ENCODE data around the gene PDLIM5. TPM values are rescaled to one million over a fixed set of nuclear protein-coding genes. Genes with fewer than 3 reads are reported as not detected.

PDLIM5 gene
- 45.3 and 61.5 TPM in 2 replicates for total RNA-seq

DNA sequence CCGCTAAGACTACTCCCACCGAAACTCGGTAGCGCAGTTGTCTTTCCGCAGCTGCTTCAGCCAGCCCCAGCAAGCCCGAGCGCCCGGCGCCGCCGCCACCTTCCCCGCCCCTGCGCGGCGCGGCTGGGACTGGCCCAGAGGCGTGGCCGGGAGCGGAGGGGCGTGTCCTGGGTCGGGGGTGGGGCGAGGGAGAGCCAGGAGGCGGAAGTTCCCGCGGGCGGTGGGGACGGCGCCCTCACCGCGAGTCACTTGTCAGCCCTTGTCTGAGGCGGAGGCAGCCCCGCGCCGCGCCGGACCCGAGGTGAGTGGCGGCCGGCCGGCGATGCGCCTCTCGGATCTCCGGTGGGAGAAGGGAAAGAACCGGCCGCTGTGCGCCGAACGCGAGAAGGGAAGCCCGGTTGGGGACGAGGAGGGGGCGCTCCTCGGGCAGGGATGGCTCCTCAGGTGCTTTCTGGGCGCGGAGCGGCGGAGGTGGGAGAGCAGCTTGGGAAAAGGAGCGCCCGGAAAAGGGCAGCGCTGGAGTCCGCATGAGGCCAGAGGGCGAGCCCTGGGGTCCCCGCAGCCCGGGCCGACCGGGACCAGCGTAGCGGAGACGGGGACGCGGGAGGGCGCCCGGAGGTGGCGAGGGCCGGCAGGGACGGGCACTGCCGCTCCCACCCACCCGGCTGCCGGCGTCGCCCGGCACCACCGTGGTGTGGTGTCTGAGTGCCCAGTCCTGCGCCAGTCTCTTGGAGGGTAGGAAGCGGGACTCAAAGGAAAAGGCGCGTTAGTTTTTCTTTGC lies at the start of gene PDLIM5:
Gene PDLIM5 (plus strand): TSS at position 248 of the 781 bp plus-strand sequence. CDS start 3,347 bp downstream, outside the sequence.

Other genes with a start within 250 kb of the PDLIM5 start
- gene SMARCAD1, start 244.1 kb upstream of the PDLIM5 start, total RNA-seq, result 14.4 and 18.6 TPM in 2 replicates
- gene HPGDS, start 109.1 kb upstream of the PDLIM5 start, total RNA-seq, result not detected in 2 replicates